Measurements from ENCODE around the gene ZNF497.

DNA sequence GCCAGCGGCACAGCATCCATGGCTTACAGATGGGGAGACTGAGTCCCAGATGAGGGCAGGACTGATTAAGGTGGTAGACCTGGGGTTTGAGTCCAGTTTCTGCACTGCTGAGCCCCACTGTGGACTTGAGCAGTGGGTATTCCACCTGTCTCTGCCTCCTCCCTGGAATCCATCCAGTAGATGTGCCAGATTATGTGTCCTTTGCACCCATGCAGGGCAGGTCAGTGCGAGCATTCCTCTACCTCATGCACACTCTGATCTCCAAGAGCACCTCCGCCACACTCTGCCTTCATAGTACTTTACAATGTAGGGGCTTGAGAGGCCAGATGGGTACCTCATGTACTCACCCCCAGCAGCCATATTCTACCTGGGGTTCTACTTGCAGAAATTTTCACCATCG is 25.7 kb downstream of the ZNF497 start:
- TF ChIP-seq, protein P1, sequence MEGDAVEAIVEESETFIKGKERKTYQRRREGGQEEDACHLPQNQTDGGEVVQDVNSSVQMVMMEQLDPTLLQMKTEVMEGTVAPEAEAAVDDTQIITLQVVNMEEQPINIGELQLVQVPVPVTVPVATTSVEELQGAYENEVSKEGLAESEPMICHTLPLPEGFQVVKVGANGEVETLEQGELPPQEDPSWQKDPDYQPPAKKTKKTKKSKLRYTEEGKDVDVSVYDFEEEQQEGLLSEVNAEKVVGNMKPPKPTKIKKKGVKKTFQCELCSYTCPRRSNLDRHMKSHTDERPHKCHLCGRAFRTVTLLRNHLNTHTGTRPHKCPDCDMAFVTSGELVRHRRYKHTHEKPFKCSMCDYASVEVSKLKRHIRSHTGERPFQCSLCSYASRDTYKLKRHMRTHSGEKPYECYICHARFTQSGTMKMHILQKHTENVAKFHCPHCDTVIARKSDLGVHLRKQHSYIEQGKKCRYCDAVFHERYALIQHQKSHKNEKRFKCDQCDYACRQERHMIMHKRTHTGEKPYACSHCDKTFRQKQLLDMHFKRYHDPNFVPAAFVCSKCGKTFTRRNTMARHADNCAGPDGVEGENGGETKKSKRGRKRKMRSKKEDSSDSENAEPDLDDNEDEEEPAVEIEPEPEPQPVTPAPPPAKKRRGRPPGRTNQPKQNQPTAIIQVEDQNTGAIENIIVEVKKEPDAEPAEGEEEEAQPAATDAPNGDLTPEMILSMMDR (tag by site-specific recombination; IDR thresholded peaks at IDR 0.05), result no peak
- TF ChIP-seq MZF1 (tag by site-specific recombination; IDR thresholded peaks at IDR 0.05; ENCODE audit: borderline replicate concordance) (no peak), OVOL3 (tag by site-specific recombination; IDR thresholded peaks at IDR 0.05) (no peak), ZNF76 (tag by site-specific recombination; IDR thresholded peaks at IDR 0.05; ENCODE audit: borderline replicate concordance, low read depth) (no peak), ZNF302 (tag by site-specific recombination; IDR thresholded peaks at IDR 0.05; ENCODE audit: low read depth) (no peak)
- TF ChIP-seq, protein P2, sequence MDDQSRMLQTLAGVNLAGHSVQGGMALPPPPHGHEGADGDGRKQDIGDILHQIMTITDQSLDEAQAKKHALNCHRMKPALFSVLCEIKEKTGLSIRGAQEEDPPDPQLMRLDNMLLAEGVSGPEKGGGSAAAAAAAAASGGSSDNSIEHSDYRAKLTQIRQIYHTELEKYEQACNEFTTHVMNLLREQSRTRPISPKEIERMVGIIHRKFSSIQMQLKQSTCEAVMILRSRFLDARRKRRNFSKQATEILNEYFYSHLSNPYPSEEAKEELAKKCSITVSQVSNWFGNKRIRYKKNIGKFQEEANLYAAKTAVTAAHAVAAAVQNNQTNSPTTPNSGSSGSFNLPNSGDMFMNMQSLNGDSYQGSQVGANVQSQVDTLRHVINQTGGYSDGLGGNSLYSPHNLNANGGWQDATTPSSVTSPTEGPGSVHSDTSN (CRISPR knock-in tag; IDR thresholded peaks at IDR 0.05), result no peak
- TF ChIP-seq, protein P3, sequence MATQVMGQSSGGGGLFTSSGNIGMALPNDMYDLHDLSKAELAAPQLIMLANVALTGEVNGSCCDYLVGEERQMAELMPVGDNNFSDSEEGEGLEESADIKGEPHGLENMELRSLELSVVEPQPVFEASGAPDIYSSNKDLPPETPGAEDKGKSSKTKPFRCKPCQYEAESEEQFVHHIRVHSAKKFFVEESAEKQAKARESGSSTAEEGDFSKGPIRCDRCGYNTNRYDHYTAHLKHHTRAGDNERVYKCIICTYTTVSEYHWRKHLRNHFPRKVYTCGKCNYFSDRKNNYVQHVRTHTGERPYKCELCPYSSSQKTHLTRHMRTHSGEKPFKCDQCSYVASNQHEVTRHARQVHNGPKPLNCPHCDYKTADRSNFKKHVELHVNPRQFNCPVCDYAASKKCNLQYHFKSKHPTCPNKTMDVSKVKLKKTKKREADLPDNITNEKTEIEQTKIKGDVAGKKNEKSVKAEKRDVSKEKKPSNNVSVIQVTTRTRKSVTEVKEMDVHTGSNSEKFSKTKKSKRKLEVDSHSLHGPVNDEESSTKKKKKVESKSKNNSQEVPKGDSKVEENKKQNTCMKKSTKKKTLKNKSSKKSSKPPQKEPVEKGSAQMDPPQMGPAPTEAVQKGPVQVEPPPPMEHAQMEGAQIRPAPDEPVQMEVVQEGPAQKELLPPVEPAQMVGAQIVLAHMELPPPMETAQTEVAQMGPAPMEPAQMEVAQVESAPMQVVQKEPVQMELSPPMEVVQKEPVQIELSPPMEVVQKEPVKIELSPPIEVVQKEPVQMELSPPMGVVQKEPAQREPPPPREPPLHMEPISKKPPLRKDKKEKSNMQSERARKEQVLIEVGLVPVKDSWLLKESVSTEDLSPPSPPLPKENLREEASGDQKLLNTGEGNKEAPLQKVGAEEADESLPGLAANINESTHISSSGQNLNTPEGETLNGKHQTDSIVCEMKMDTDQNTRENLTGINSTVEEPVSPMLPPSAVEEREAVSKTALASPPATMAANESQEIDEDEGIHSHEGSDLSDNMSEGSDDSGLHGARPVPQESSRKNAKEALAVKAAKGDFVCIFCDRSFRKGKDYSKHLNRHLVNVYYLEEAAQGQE (tag by site-specific recombination; IDR thresholded peaks at IDR 0.05), result no peak
